CD14-positive monocyte (primary cell): Measurements from ENCODE around the gene DRC7. TPM values are rescaled to one million over a fixed set of nuclear protein-coding genes. Genes with fewer than 3 reads are reported as not detected.

ENCODE experiments used
- DNase-seq, 3 donors: peaks; one replicate each; pipeline ENCODE4 v3.0.0-alpha.2; 2011 to 2022
- H2AFZ ChIP-seq: 2 replicates; pipeline ENCODE4 v1.6.0; 2012; ENCODE audit warnings: mild to moderate bottlenecking, low read depth, low read length, inconsistent platforms; ENCODE audit not compliant: insufficient read depth, poor library complexity, severe bottlenecking
- H3K27ac ChIP-seq, 2 donors: 1 replicate in 1 of 2; 2 replicates in 1 of 2; pipeline ENCODE4 v1.5.1; 2012 to 2013; ENCODE audit warnings: low read length in 2 of 2, control low read depth in 1 of 2, inconsistent platforms in 1 of 2, low read depth in 1 of 2, mild to moderate bottlenecking in 1 of 2
- H3K27me3 ChIP-seq, 2 donors: one replicate each; pipeline versions ENCODE4 v1.6.0 to v1.6.1; 2011 to 2013; ENCODE audit warnings: low read length in 2 of 2; ENCODE audit not compliant: control insufficient read depth in 2 of 2, insufficient read depth in 2 of 2
- H3K36me3 ChIP-seq, 2 donors: replicated peaks in 1 of 2; 1 replicate in 1 of 2; 2 replicates in 1 of 2; pipeline versions ENCODE4 v1.5.1 to v1.6.1; 2012 to 2013; ENCODE audit warnings: low read length in 2 of 2, control low read depth in 1 of 2, inconsistent platforms in 1 of 2, mild to moderate bottlenecking in 1 of 2; ENCODE audit not compliant: insufficient read depth in 2 of 2, control insufficient read depth in 1 of 2
- H3K4me1 ChIP-seq, 2 donors: 1 replicate in 1 of 2; 2 replicates in 1 of 2; pipeline versions ENCODE4 v1.5.1 to v1.6.1; 2012 to 2013; ENCODE audit warnings: low read length in 2 of 2, control low read depth in 1 of 2, inconsistent platforms in 1 of 2, mild to moderate bottlenecking in 1 of 2, moderate library complexity in 1 of 2; ENCODE audit not compliant: insufficient read depth in 2 of 2, control insufficient read depth in 1 of 2
- H3K4me2 ChIP-seq: replicated peaks from 2 replicates; pipeline ENCODE3; 2012; ENCODE audit warnings: low read length, moderate library complexity, mild to moderate bottlenecking; ENCODE audit not compliant: poor library complexity, severe bottlenecking; ENCODE audit errors: extremely low read depth
- H3K4me3 ChIP-seq, 3 experiments: fragments of 200-600 bp in 1 of 3; sonication (generic) in 1 of 3; replicated peaks in 1 of 3; 1 replicate in 2 of 3; 2 replicates in 1 of 3; pipeline ENCODE4 v1.5.1; 2011 to 2013; ENCODE audit warnings: low read length in 3 of 3, mild to moderate bottlenecking in 3 of 3, control low read depth in 2 of 3, low read depth in 2 of 3, inconsistent platforms in 1 of 3, moderate library complexity in 1 of 3
- H3K79me2 ChIP-seq: 2 replicates; pipeline ENCODE4 v1.6.0; 2012; ENCODE audit warnings: mild to moderate bottlenecking, control low read depth, inconsistent platforms, low read length, moderate library complexity; ENCODE audit not compliant: insufficient read depth
- H3K9ac ChIP-seq: 2 replicates; pipeline ENCODE4 v1.6.0; 2017; ENCODE audit warnings: low read length, mild to moderate bottlenecking; ENCODE audit not compliant: insufficient read depth, poor library complexity, severe bottlenecking
- H3K9me3 ChIP-seq, 2 donors: replicated peaks in 1 of 2; 1 replicate in 1 of 2; 2 replicates in 1 of 2; pipeline versions ENCODE4 v1.5.1 to v1.6.1; 2012 to 2013; ENCODE audit warnings: low read length in 2 of 2, control low read depth in 1 of 2; ENCODE audit not compliant: control insufficient read depth in 1 of 2, insufficient read depth in 1 of 2
- H4K20me1 ChIP-seq: 2 replicates; pipeline ENCODE4 v1.6.0; 2012; ENCODE audit warnings: mild to moderate bottlenecking, low read length, control low read depth, moderate library complexity; ENCODE audit not compliant: insufficient read depth
- H3K27ac Mint-ChIP-seq, 7 donors: one replicate each; pipeline ENCODE4 v1.8.0; 2020; ENCODE audit warnings: mild to moderate bottlenecking in 7 of 7, mixed read lengths in 7 of 7, moderate library complexity in 6 of 7, inconsistent platforms in 2 of 7
- H3K27me3 Mint-ChIP-seq, 3 donors: one replicate each; pipeline ENCODE4 v1.8.0; 2021 to 2022; ENCODE audit warnings: low read depth in 3 of 3, mild to moderate bottlenecking in 3 of 3, mixed read lengths in 3 of 3, moderate library complexity in 3 of 3, inconsistent platforms in 1 of 3
- H3K36me3 Mint-ChIP-seq, 2 donors: one replicate each; pipeline ENCODE4 v1.8.0; 2020; ENCODE audit warnings: mixed read lengths in 2 of 2, inconsistent platforms in 1 of 2, mild to moderate bottlenecking in 1 of 2
- H3K4me1 Mint-ChIP-seq: one replicate; pipeline ENCODE4 v1.8.0; 2020; ENCODE audit warnings: mild to moderate bottlenecking, mixed read lengths
- H3K4me3 Mint-ChIP-seq, 2 donors: one replicate each; pipeline ENCODE4 v1.8.0; 2020; ENCODE audit warnings: mild to moderate bottlenecking in 2 of 2, mixed read lengths in 2 of 2, moderate library complexity in 1 of 2
- H3K9me3 Mint-ChIP-seq, 7 donors: one replicate each; pipeline ENCODE4 v1.8.0; 2020 to 2022; ENCODE audit warnings: mixed read lengths in 7 of 7, mild to moderate bottlenecking in 6 of 7, moderate library complexity in 6 of 7, inconsistent platforms in 2 of 7
- CTCF ChIP-seq: fragments of 200-600 bp; IDR thresholded peaks from one replicate; pipeline ENCODE4 v1.8.0; 2022; ENCODE audit warnings: antibody characterized with exemption, mild to moderate bottlenecking
- WGBS: methylation state at CpG from one replicate; pipeline ENCODE4 v1.1.5; 2013; ENCODE audit warnings: missing lambda C conversion rate; ENCODE audit not compliant: insufficient coverage; 5-methylcytosine and 5-hydroxymethylcytosine counted together
- intact Hi-C, 2 donors: fragments of 100-400 bp; cut with micrococcal nuclease; formaldehyde crosslinking; loops; one replicate each; pipeline versions ENCODE4 v1.15.0 to v1.15.1; 2023
- polyA plus RNA-seq, 3 donors: library from polyadenylated mRNA; depleted of rRNA in 1 of 3; unstranded in 2 of 3; stranded (reverse) in 1 of 3; fragments of 300-500 nt in 2 of 3; fragments of >200 nt in 1 of 3; fragmentation: Illumina TruSeq in 2 of 3; gene quantifications; 1 replicate in 2 of 3; 2 replicates in 1 of 3; pipeline ENCODE4 v1.2.3, GENCODE V29; 2012 to 2021

The DRC7 gene
- polyA plus RNA-seq, 3 donors, result 0.11 to 0.41 TPM; not detected in 1

DNA sequence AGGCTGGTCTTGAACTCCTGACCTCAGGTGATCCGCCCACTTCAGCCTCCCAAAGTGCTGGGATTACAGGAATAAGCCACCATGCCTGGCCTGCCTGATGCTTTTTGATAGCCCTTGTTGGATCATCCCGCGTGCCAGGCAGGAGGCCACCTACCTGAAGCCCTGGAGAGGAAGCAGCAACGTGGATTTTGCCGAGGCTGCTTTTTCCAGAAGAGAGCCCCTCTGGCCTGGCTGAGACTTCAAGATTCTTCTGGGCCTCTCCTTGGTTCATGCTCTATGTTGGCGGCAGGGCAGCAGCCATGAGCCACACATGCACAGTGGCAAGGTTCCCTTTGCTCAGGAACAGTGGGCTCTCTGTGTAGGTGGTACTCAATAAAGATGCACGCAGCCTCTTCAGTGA, 52.5 kb downstream of the DRC7 start:
- H3K4me3 ChIP-seq, result no peak overlapping the region
- peaks cover 31 to 53% of the 10 kb centered on the region in 2 donors for H3K36me3 ChIP-seq
- Mint-ChIP-seq H3K27ac (peak overlapping the region in 1 of 7 donors; percentile 26), H3K36me3 (peaks cover 33 to 50% of the 10 kb centered on the region in 2 donors), H3K4me3 (no peak overlapping the region), H3K27me3 (no peaks in the 10 kb centered on the region), H3K9me3 (no peaks in the 10 kb centered on the region), H3K4me1 (no peaks in the 10 kb centered on the region)
- H4K20me1 ChIP-seq, result no peaks in the 10 kb centered on the region
- no peak overlapping the region for H3K4me2 ChIP-seq
- H2AFZ ChIP-seq, result no peak overlapping the region
- no peaks in the 10 kb centered on the region for H3K4me1 ChIP-seq
- no peak for DNase-seq
- intact Hi-C loops, result no loop called here
- no peaks in the 10 kb centered on the region for H3K79me2 ChIP-seq
- H3K9me3 ChIP-seq, result no peaks in the 10 kb centered on the region
- WGBS, result 99% methylated on average over 7 of the region's 7 CpGs
- TF ChIP-seq CTCF, result no peak
- H3K9ac ChIP-seq, result no peak overlapping the region
- no peaks in the 10 kb centered on the region for H3K27me3 ChIP-seq
- H3K27ac ChIP-seq, result no peak overlapping the region

DNA sequence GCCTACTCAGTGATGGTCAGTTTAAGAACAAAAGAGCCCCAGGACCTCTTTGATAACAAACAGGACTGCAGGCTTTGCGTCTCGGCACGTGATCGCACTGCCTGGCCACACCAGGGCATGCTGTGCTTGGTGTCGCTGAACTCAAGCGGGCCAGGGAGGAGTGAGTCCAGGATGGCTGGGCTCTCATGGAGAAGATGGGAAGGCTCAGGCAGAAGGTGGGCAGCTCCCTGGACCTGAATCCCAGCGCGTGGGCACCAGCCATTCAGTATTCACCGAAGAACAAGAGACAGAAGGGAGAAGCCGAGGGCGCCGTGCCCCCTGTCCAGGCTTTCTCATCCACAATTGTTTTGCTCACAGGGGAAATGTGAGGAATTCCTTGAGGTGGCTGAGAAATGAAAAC, 52.9 kb downstream of the DRC7 start:
- Histone ChIP-seq H3K9ac (no peak overlapping the region), H3K27ac (no peak overlapping the region), H4K20me1 (no peaks in the 10 kb centered on the region), H3K4me3 (no peak overlapping the region), H3K27me3 (no peaks in the 10 kb centered on the region), H2AFZ (no peak overlapping the region), H3K79me2 (no peaks in the 10 kb centered on the region), H3K4me1 (no peaks in the 10 kb centered on the region), H3K9me3 (no peaks in the 10 kb centered on the region), H3K36me3 (peaks cover 31 to 53% of the 10 kb centered on the region in 2 donors), H3K4me2 (no peak overlapping the region)
- 96% methylated on average over 7 of the region's 12 CpGs for WGBS
- intact Hi-C loops, result no loop called here
- Mint-ChIP-seq H3K27ac (peak overlapping the region in 1 of 7 donors; percentile 26), H3K4me1 (no peaks in the 10 kb centered on the region), H3K27me3 (no peaks in the 10 kb centered on the region), H3K36me3 (peaks cover 33 to 53% of the 10 kb centered on the region in 2 donors), H3K4me3 (no peak overlapping the region), H3K9me3 (no peaks in the 10 kb centered on the region)
- no peak for DNase-seq
- no peak for TF ChIP-seq CTCF
